ENCODE results near the gene TFPI2.

Gene TFPI2

GRCh38 chr7:93931655-93932054, 41.1 kb upstream of the TFPI2 start:
- Histone ChIP-seq H3K36me3 (ENCODE audit: control insufficient read depth, insufficient read depth, low read length) (no peaks in the 10 kb centered on the region), H3K27me3 (replicated peaks; ENCODE audit: control insufficient read depth, insufficient read depth, low read length) (no peaks in the 10 kb centered on the region; the same call in 1 of the 2 replicates), H3K4me3 (replicated peaks; ENCODE audit: low read depth, low read length) (no peak overlapping the region)
- DNase-seq (ENCODE audit: extremely low read depth, insufficient read length) = no peak
- no peak for TF ChIP-seq CTCF (IDR thresholded peaks at IDR 0.05; ENCODE audit: insufficient read depth, low read length, poor library complexity, severe bottlenecking)

- no peak for TF ChIP-seq CTCF (IDR thresholded peaks at IDR 0.05; ENCODE audit: insufficient read depth, low read length, poor library complexity, severe bottlenecking)
- no peaks in the 10 kb centered on the region for H3K36me3 ChIP-seq (ENCODE audit: control insufficient read depth, insufficient read depth, low read length)
- no peak overlapping the region for H3K4me3 ChIP-seq (replicated peaks; ENCODE audit: low read depth, low read length)
- no peaks in the 10 kb centered on the region for H3K27me3 ChIP-seq (replicated peaks; ENCODE audit: control insufficient read depth, insufficient read depth, low read length)
- DNase-seq (ENCODE audit: extremely low read depth, insufficient read length) = no peak
Observed at GRCh38 chr7:93927585-93927984, 37.0 kb upstream of the TFPI2 start.

GRCh38 chr7:93926800-93927199, 36.2 kb upstream of the TFPI2 start:
- H3K36me3 ChIP-seq (ENCODE audit: control insufficient read depth, insufficient read depth, low read length) = no peaks in the 10 kb centered on the region
- no peaks in the 10 kb centered on the region for H3K27me3 ChIP-seq (replicated peaks; ENCODE audit: control insufficient read depth, insufficient read depth, low read length)
- TF ChIP-seq CTCF (IDR thresholded peaks at IDR 0.05; ENCODE audit: insufficient read depth, low read length, poor library complexity, severe bottlenecking) = no peak
- DNase-seq (ENCODE audit: extremely low read depth, insufficient read length) = no peak
- H3K4me3 ChIP-seq (replicated peaks; ENCODE audit: low read depth, low read length) = no peak overlapping the region

GRCh38 chr7:93923942-93924341, 33.4 kb upstream of the TFPI2 start:
- Histone ChIP-seq H3K27me3 (replicated peaks; ENCODE audit: control insufficient read depth, insufficient read depth, low read length) (no peaks in the 10 kb centered on the region), H3K36me3 (ENCODE audit: control insufficient read depth, insufficient read depth, low read length) (no peaks in the 10 kb centered on the region), H3K4me3 (replicated peaks; ENCODE audit: low read depth, low read length) (no peak overlapping the region)
- no peak for TF ChIP-seq CTCF (IDR thresholded peaks at IDR 0.05; ENCODE audit: insufficient read depth, low read length, poor library complexity, severe bottlenecking)
- no peak for DNase-seq (ENCODE audit: extremely low read depth, insufficient read length)

GRCh38 chr7:93923296-93923695, 32.7 kb upstream of the TFPI2 start:
- H3K4me3 ChIP-seq (replicated peaks; ENCODE audit: low read depth, low read length) = no peak overlapping the region
- TF ChIP-seq CTCF (IDR thresholded peaks at IDR 0.05; ENCODE audit: insufficient read depth, low read length, poor library complexity, severe bottlenecking) = no peak
- H3K27me3 ChIP-seq (replicated peaks; ENCODE audit: control insufficient read depth, insufficient read depth, low read length) = no peaks in the 10 kb centered on the region
- H3K36me3 ChIP-seq (ENCODE audit: control insufficient read depth, insufficient read depth, low read length) = no peaks in the 10 kb centered on the region
- DNase-seq (ENCODE audit: extremely low read depth, insufficient read length) = no peak

Data from GM06990 (cell line).